DMS79 (cell line): ENCODE data around the gene ITGA11.
A peak's percentile ranks its signal among the peaks of the same experiment; 100 is the strongest.

Source experiments
- DNase-seq: peaks from one replicate; lab custom pipeline; 2025; lab: John Stamatoyannopoulos, UW

ITGA11 gene

DNA sequence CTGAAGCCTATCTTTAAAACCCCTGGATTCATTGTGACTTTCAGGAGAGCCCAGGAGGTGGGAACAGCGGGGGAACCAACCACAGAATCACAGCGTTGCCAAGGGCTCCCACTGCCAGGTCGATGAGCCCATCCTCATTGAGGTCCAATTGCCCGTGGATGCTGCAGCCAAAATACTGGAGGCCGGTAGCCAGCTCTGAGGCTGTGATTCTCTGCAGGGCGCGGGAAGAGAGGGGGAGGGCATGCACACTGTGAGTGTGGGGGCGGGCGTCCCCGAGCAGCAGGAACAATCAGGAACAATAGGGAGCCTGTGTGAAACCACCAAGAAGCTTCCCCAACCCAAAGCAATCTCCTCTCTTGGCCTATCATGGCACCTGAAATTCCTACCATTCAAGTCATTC, 101.1 kb downstream of the ITGA11 start:
- peak; percentile 29 for DNase-seq

DNA sequence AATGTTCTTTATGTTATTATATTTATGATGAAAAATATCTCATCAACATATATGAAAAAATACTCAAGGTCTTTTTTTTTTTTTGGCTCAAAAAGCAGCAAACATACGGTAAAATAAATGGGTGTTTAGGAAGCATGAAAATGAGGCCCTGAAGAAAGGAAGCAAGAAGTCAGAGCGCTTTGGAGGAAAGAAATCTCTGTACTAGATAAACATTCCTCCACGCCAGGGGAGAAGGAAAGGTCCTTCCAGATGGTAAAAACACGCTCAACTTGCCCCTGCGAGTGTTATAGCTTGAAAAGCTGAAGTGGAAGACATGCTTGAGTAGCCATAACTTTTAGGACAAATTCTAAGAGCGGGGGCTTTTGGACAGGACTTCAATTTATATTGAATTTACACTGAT, 101.5 kb downstream of the ITGA11 start:
- DNase-seq, result no peak

GRCh38 chr15:68328964-68329363, 103.0 kb downstream of the ITGA11 start:
- no peak for DNase-seq

- no peak for DNase-seq
Measured at GRCh38 chr15:68328443-68328842, 103.5 kb downstream of the ITGA11 start.

DNA sequence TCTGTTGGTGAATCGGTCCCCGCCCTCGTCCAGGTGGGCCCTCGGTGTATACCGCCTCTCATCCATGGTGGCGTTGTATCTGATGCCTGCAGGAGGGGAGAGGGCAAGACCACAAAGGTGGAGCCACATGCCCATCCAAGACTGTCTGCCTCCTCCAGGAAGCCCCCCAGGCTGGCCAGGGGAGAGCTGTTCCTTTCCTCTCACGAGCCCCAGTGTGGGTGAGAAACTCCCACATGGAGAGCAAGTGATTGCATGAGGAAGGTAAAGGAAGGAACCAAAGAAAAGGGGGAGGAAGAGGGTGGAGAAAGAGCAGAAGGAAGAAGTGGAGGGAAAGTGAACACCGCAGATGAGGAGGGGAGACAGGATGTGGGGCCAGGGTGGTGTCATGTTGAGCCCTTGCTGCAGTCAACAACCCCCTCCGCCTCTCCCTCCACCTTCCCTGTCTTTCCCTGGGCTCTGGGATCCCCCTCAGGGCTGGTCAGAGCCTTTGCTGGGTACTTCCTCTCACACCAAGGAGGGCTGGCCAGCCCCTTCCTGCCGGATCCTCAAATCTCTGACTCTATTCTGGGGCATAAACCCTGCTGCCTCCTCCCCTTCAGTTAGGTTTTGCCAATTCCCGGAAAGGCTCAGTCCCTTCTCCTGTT, 105.1 kb downstream of the ITGA11 start:
- DNase-seq, result no peak

GRCh38 chr15:68325726-68326125, 106.2 kb downstream of the ITGA11 start:
- DNase-seq, result no peak

- no peak for DNase-seq
Measured at GRCh38 chr15:68322796-68323195, 109.2 kb downstream of the ITGA11 start.

DNA sequence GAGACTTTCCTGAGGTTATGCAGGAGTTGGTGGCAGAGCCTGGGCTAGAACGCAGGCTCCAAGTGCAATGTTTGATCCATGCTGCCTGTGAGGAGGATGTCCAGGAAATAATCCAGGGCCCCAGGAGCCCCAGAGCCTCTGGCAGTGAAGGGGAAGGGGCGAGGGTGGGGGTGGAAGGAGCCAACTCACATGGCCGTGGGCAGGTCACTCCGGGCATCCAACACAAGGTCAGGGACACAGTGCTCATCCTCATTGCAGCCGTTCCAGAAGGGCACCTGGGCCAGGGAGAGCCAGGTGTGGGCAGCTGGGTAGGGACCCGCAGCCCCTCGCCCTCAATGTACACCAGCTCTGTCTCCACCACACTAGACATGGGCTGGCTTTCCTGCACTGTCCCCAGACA, 110.7 kb downstream of the ITGA11 start:
- DNase-seq, result no peak

- no peak for DNase-seq
Measured at GRCh38 chr15:68319997-68320396, 112.0 kb downstream of the ITGA11 start.

DNA sequence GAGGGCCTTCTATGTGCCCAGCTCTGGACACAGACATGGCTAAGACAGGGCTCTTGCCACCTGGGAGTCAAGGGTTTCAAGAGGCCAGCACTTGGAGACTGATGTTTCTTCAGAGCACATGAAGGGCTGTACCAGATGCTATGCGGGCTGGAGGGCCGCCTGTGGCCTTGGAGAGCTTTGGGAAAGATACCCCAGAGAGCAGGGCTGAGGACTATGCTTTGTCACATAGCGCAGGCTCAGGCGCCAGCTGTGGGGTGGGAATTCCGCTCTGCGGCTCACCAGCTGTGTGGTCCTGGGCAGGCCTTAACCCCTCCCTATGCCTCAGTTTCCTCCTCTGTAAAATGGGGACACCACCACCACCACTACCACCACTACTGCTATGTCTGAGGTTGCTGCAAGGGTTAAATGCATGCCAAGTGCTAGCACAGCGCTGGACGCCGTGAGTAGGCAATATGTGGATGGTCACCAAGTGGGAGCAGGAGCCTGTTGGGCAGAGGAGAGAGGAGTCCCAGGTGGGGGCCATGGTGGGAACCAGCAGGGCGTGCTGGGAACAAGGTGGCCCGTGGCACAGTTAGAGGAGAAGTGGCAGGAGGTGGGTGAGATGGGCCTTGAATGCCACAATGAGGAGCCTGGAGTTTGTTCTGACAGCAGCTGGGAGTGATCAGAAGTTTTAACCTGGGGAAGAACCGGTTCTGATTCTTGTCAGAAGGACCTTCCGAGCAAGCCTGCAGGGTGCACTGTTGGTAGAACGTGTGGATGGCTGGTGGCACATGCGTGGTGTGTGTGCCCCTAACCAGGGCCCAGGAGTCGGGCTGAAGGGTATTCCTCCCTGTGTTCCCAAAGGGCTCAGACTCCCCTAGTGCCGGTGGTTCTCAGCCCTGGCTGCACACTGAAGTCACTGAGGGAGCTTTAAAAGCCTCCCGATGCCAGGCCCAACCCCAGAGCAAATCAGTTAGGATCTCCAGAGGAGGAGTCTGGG, 112.7 kb downstream of the ITGA11 start:
- DNase-seq, result no peak

- no peak for DNase-seq
Measured at GRCh38 chr15:68318008-68318835, 113.7 kb downstream of the ITGA11 start.

DNA sequence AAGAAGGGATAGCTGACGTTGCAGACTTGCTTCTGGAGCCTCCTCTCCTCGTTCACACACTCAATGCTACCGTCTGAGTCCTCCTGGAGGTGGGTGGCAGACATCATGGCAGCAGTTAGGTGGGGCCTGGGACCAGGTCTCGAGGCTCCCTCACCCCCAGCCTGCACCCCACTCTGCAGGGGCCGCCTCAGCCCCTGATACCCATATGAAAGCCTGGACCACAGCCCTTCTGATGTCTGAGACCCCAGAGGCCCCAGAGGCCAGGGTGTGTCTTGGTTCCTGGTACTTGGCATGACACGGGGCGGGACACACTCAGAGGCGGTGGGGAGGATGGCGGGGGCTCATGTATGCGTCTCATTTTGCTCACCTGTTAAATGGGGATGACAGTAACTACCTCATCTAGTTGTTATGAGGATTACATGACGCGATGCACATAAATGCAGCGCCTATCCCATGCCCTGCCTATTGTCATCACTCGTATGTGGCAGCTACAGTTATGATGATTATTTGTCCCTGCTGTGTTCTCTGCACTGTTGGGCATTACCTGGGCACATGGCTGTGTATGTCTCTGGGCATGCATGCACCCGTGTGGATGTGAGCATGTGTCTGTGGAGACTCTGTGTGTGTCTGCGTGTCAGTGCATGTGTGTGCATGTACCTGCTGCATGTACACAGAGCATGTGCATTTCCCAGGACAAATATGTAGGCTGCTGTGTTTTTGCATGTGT, 114.5 kb downstream of the ITGA11 start:
- no peak for DNase-seq

- DNase-seq, result no peak
Measured at GRCh38 chr15:68316061-68316804, 115.7 kb downstream of the ITGA11 start.

DNA sequence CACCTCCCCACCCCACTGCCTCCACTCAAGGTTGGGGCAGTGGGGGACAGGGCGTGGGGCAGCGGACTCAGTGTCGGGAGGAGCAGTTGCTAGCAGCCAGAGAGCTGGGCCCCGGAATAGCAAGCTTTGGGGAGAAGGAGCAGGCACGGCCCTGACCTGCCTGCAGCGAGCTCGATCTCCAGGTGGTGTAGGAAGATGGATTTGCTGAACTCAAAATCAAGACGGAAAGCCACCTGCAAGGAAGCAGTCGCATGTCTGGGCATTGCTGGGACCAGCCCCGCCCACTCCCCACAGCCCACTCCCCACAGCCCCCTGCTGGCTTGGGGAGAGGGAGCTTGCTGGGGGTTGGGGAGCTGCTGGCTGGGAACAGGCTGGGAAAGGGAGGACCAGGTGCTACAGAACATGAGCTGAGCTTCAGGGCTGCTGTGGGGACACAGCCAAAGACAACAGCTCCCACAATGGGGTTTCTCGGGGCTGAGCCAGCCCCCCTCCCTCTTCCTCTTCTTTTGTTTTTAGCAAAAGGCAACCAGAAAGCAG, 116.4 kb downstream of the ITGA11 start:
- no peak for DNase-seq

DNA sequence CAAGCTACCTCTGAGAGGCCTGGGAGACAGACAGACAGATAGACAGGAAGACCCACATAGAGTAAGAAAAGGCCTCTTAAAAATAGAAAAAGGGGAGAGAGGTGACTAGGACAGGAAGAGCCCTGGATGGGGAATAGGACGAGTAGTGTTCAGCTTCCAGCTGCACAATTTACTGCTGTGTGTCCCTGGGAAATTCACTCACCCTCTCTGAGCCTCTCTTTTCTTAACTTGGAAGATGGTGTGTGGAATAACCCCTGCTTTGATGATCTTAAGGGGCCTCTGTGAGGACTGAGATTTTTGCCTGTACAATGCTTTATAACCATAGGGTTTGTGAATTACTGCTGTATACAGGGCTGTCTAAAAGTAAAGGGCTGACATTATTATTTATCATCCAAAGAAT, 116.9 kb downstream of the ITGA11 start:
- DNase-seq, result no peak

GRCh38 chr15:68314563-68314962, 117.4 kb downstream of the ITGA11 start:
- no peak for DNase-seq

- no peak for DNase-seq
Measured at GRCh38 chr15:68313501-68314410, 118.2 kb downstream of the ITGA11 start.

GRCh38 chr15:68312701-68313204, 119.2 kb downstream of the ITGA11 start:
- DNase-seq, result no peak

- DNase-seq, result no peak
Measured at GRCh38 chr15:68311859-68312557, 120.0 kb downstream of the ITGA11 start.
